GM19438 (cell line): ENCODE data around the gene TMEM239.
"Not testable (repeated sequence)": the region's sequence is repeated elsewhere in the genome, so short reads cannot be mapped to it uniquely, and the experiment has no call there.

Experiments
- ATAC-seq: cut with Tn5 transposase; IDR thresholded peaks from one replicate; pipeline ENCODE4 v1.9.1; 2021; ENCODE audit warnings: low read depth; ENCODE audit not compliant: unreplicated experiment

The TMEM239 gene

DNA sequence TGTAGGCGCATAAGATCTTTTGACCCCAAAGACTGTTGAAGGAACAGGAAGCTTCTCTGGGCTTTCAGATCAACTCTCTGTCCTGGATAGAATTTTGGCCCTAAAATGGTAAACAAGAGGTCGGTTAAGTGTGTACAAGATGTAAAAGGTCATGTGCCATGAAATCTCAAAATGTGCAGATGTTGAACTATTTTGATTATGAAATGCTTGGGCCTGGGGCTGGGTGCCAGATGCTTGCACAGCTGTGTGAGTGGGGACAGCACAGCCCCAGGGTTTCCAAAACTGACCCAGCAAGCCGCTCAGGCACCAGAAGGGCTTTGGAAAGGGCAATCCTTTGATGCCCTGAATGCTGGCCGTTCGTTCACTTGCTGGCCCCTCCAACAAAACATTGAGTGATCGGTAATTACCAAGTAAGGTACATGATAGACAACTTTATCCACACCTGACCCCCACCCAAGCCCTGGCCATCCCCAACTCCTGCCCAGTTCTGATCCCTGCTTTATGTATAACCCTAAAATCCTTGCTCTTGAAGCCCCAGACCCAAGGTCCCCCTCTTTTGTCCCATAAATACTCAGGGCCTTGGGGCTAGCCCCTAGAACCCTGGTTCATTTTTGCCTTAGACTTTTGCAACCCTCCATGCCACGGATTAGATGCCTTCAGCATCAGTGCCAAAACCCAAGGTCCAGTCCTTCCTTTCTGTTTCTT is 1.9 kb downstream of the TMEM239 start:
- no peak for ATAC-seq

DNA sequence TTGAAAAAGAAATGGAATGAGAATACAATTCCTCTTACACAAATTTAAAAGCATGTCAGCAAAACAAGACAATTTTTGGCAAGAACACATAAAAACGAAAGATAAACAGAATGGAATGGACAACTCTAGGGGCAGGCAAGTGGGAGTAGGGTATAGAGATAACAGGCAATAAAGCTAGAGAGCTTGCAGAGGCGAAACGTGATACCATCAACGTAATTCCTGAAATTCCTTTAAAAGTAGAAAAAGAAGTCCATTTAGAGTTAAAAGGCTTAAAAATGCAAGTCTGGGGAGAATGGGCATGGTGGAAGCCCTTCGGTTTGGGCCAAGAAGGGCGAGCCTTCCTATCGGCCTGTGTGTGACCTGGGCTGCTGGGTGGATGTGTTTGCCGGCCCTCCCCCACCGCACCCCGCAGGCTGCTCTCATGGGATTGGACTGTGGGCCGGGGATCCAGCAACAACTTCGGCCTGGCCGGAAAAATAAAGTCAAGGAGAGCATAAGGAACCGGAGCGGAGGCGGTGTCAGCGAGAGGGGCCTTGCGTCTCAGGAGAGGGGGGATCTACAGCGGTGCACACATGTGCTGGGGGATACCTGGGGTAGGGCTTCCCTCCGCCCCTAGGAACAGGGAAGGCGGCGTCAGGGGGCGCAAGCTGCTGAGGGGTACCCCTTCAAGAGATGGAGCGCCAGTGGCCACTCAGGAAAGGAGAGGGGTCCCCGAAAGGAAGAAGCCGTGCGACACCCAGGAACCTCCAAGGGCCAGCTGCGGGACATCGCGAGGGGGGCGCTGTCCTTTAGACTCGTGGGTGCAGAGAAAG is 4.1 kb downstream of the TMEM239 start:
- ATAC-seq = no peak

DNA sequence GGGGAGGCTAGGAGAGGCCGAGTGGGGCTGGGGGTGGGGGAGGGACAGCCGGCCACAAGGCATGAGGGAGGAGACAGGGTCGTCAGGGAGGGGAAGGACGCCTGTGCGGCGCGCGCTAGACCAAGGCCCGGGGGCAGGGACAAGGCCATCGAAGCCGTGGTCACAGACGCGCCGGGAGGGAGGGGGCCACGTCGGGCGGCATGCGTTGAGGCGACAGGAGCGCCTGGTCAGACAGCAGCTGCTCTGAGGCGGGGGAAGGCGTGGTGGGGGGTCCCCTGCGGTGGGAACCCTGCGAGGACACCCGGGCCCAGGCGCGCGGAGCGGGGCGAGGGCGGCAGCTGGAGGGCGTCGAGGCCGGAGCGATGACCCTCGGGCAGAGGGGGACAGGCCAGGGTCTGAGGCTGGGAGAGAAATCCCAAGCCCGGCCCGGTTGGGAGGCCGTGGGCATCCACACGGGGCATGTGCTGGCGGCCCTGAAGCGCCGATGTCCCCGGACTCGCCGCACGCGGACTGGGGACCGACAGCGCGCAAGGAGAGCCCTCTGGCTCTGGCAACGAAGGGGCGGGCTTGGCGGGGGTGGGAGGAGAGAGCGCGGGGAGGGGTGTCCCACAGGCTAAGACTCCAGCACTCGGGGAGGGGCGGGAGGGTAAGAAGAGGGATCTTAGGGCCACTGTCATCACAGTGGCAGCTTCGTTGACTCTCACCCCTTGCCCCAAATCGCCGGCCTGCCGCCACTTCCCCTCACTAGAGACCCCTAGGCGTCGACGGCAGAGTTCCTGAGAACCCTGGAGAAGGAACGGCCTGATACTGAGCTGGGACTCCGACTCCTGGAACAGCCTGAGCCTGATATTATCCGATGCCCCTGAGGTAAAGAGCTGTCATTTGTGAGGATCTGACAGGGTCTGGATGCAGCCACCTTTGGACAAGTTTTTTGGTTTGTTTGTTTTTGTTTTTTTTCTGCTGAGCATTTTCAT is 5.0 kb downstream of the TMEM239 start:
- ATAC-seq = no peak

DNA sequence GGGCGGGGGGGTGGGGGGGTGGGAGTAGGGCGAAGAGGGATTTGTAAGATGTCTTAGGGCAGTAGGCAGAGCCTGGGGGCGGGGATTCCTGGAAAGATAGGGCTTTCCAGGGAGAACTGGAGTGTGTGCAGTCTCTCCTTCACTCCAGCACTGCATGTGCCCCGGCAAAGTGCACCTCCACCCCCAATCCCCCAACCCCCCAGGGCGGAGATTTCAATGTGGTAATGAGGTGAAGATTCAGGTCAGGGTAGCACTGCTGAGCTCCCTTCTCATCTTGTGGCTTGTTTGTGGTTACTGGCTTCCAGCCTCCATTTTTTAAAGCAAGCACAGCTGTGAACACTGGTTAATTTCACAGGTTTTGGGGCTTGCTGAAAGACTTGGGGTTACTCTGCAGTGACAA is 5.9 kb downstream of the TMEM239 start:
- ATAC-seq = no peak

DNA sequence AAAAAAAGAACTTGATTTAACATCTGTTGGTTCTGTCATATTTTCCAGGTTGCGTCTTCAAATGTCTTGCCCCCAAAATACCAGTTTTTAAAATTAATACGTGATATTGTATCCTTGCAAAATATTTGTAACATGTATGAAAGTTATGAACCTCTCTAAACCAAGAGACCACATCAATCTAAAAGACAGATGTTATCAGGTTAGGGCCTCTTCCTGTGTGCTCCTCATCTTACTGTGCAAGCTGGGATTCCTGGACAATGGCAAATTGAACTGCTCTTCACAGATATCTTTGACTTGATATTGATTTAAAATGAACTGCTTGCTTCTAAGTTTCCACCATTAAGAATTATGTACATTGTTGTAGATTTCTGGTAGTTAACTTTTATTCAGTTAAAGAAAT is 9.6 kb downstream of the TMEM239 start:
- ATAC-seq = no peak

DNA sequence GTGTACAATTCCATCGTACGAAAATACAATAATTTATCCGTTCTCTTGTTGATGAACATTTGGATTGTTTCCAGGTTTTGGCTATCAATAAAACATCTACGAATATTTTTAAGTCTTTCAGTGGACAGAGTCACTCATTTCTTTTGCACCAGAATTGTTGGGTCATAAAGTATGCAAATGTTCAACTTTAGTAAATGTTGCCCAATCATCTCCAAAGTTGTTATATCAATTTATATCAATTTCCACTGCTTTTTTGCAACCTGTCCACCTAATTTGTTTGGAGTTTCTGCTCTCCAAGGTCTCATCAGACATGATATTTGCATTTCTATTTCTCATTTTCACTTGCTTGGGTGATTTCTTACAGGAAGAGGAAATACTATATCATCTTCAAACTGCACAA is 10.5 kb downstream of the TMEM239 start:
- no peak for ATAC-seq

DNA sequence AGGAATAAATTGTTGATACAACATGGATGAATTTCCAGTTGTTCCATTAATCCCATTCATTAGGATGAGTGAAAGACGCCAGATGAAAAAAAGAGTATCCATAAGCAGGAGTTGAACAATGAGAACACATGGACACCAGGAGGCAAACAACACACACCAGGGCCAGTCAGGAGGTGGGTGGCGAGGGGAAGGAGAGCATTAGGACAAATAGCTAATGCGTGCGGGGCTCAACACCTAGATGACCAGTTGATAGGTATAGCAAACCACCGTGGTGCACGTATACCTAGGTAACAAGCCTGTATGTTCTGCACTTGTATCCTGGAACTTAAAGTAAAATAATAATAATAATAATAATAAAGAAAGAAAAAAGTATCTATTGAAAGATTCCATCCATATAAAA is 13.2 kb downstream of the TMEM239 start:
- no peak for ATAC-seq

DNA sequence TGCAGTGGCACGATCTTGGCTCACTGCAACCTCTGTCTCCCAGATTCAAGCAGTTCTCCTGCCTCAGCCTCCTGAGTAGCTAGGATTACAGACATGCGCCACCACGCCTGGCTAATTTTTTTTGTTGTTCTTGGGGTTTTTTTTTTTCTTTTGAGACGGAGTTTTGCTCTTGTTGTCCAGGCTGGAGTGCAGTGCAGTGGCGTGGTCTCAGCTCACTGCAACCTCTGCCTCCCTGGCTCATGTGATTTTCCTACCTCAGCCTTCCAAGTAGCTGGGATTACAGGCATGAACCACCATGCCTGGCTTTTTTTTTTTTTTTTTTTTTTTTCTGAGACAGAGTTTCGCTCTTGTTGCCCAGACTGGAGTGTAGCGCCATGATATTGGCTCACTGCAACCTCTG is 15.0 kb downstream of the TMEM239 start:
- ATAC-seq = not testable (repeated sequence)

DNA sequence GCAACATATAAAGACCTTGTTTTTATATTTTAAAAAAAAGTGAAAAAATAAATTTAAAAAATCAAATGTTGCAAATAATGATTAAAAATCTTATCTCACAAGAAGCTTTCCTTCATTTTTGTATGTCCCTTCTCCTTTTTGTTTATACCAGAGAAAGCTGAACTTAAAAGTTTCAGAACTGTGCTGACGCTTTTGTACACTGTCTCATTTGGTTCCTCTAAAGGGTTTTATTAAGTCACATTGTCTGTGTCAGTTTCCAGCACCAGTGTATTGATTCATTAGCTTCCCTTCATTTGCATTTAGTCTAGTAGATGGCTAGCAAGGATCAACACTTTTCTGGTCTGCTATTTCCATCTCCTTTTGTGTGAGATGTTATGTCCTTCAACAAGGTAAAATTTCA is 17.6 kb downstream of the TMEM239 start:
- ATAC-seq = no peak

DNA sequence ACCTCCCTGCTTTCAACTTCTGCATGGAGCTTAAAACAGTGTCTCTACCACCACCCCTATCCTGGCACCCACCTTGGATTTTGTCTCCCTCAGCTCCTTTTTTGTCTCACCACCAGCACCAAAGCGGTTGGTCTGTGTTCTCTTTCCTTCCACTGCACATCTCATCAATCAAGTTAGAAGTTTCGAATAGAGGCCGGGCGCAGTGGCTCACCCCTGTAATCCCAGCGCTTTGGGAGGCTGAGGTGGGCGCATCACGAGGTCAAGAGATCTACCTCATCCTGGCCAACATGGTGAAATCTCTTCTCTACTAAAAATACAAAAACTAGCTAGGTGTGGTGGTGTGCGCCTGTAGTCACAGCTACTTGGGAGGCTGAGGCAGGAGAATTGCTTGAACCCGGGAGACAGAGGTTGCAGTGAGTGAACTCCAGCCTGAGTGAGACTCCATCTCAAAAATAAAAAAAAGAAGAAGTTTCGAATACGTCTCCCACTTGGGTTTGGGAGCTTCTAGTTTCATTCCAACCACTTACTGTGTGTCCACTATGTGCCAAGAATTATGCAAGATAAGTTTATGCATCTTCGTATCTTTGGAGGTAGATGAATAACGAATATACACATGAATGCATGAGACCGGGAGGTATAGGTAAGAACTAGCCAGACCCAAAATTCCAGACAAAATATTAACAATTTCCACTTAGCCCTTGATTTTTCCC is 18.4 kb downstream of the TMEM239 start:
- ATAC-seq = no peak

DNA sequence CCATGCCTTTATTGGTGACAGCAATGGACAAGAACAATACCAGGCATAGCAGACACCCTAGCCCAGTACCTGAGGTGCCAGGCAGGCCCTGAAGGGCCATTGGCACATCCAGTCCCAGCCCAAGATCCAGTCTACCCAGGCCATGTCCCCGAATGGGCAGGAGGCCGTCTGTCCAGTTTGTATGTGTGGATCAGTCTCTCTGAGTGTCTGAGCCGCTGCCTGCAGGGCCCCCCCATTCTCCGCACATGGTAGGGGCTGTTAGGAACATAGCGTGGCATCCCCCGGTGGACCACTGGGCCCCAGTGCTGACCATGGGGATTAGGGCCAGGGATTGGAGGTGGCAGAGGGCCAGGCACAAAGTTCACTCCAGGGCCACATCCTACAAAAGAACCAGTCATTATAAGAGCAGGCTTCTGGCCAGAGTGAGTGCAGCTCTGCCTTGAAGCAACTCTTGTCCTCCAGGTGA is 19.2 kb downstream of the TMEM239 start:
- no peak for ATAC-seq

DNA sequence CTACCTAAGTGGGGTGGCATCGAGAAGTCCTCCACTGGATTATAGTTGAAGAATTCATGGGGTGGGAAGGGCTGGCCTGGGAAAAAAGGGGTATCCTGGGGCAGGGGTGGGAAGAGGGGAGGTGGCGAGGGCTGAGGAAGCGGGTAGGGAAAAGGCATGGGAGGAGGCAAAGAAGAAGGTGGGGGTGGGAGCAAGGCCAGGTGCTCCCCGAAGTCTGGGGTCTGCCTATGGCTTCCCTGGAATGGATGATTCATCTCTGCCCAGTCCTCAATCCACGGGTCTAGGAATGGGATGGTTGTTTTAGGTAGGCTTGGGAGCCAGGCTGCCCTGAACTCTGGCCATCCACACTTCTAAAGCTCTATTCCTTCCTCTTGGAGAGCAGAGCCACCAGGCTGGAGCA is 19.9 kb downstream of the TMEM239 start:
- ATAC-seq = no peak

DNA sequence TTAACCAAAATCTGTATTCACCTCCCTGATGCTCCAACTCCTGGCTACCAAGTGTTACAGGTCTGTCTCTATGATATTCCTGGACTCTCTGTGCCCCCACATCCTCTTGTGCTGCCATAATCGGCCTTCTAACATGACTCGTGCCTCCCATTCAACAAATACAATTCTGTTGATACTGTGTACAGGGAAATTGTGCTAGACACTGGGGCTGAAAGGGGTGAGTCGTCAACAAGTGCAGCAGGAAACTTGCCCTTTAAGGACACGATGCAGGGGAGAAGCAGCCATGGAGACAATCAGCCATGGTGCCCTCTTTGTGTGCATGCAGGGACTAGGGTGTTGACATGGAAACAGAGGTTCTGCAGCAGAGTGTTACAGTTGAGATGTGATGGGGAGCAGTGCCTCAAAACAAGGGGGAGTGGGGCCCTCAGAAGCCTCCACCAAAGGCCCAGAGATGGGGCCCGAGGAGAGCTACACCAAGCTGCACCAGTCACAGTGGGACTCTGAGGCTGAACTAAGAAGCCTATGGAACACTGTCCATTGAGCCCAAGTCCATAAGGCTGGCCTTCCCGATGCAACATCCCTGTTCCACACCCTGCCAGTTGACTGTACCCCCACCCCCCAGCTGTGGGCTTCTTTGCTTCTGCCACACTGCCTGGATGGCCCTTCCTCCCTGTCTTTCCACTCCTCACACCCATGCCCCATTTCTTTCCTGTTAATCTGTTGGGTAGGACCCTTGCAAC is 21.2 kb downstream of the TMEM239 start:
- no peak for ATAC-seq

DNA sequence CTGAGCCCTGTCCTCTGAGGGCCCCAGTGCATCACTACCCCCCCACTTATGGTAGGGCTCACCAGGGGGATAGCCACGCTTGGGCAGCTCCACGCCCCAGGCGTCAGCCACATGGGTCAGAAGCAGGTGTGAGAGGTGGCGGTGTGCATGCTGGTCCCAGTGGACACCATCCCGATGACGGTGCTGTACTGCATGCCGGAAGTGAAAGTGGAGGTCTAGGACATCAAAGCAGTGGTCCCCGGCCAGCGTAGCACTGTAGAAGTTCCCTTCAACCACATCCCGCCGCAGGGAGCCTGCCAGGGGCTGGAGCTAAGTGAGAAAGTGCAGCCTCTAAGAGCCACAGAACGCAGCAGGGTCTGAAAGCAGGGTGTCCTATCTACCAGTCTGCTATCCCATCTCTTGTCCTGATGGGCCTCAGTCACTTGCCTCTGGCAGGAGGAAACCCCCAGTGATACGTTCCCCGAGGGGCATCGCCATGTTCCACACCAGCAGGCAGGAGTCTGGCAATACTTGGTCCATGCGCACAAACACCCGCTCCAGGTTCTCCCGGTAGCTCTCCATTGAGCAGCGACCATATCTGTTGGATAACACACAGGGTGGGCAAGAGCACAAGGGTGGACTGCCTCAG is 22.1 kb downstream of the TMEM239 start:
- ATAC-seq = no peak

DNA sequence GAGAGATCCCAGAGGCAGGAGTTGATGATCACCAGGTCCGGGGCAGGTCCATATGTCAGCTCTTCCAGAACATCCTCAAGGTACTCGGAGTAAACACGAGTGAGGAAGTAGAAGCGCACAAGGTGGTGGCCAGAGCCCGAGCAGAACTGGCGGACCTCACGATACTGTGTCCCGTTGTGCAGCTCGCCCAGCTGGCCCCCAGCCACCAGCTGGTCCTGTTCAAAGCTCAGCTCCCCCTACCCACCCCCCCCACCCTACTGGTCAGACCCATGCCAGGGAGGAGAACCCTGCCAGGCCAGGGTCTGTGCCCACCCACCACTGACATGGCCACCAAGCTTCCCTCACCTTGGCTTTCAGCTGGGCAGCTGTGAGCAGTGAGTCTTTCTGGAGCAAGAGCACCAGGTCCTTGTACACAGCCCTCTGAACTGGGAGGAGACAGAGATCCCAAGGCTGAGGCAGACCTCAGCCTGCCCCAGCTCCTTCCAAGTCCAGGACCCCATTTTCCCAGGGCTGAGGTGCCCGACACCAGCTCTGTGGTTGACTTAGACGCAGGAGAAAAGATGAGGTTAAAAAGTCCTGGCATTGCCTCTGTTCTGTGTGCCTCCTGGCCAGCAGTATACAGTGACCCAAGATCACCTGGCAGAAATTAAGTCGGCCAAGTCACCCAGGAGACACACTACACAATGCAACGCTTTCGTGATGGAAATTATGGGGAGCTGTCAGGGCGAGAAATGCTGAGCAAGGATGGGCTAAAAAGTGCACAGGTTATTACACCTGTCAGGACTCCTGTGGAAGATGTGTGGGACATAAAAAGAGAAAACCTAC is 22.9 kb downstream of the TMEM239 start:
- no peak for ATAC-seq

DNA sequence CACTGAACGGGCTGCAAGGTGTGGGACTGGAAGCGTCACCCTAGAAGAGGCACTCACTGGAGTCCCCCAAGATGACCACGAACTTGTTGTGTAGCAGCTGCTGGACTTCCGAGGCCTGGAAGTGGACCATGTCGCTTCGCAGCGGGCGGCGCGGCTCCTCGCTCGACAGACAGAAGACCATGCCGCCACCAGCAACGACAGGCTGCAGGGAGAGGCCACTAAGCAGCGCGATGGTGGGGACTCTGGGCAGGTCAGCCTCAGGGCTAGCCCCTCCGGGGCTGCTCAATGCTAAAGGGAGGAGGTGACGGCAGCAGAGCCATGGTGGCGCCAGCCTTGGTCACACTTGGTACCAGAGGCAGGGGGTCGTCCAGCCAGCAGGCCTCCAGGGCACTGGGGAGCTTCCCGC is 23.6 kb downstream of the TMEM239 start:
- ATAC-seq = no peak

DNA sequence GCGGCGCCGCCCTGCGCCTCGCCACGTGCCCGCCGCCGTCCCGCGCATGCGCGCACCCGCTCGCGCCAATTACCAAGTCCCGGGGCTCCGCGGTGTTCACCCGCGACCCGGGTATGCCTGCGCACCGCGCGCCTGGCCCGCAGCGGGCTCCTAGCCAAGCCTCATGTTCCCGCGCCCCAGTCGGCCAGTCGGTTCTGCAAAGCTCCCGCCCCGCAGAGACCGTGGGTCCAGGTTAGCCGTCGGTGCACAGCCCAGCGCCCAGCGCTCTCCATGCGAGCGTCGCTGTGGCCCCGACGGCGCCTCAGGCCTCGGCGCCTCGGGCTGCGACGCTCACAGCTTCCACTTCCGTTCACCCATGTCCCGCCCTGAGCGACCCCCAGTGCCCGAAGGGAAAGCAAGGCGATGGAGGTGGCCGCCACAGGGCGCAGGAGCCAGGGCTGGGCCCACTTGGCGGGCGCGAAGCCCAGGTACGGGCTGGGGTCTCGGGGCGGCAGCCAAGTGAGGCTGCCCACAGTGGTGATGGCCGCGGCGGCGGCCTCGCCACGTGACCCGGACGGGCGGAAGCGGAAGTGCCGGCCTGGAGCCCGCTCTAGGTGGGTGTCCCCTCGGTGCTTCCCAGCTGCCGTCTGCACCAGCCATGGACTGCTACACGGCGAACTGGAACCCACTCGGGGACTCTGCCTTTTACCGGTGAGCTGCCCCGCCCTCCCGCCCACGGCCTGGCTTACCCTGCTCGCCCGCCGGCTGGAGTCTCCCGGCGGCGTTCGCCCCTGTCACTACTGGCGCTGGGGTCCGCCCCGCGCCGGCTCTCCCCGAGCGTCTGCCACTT is 24.2 kb downstream of the TMEM239 start, which contains the start of the genes PCED1A and VPS16:
PCED1A (minus strand) TSS at position 518 of the 829 bp plus-strand sequence. CDS start 743 bp downstream, outside the sequence.
VPS16 (plus strand) TSS at position 608 of the 829 bp plus-strand sequence; CDS start at position 638, 30 bp downstream.
- ATAC-seq = peak; percentile 88
